HCT116 (cell line): ENCODE measurements around the gene HOXA1. TPM values are rescaled to one million over a fixed set of nuclear protein-coding genes. Genes with fewer than 3 reads are reported as not detected.

Source experiments
- ATAC-seq: fragments of 200-7000 bp; cut with Tn5 transposase; 2 replicates; pipeline ENCODE4 v1.9.1; 2020; ENCODE audit warnings: mild to moderate bottlenecking, moderate library complexity
- BruUV-seq: library from RNA; stranded (reverse); fragments of 400-500 nt; replicated peaks from 2 replicates; lab custom pipeline; 2021; lab: Mats Ljungman, UMichigan
- CTCF ChIA-PET: fragments of 300-600 bp; sonication (Branson Sonifier 250); formaldehyde crosslinking; loops from one replicate; lab custom pipeline; 2021; ENCODE audit warnings: antibody characterized with exemption; lab: Charles Lee
- POLR2A ChIA-PET: fragments of 300-600, 350-600 bp; sonication (Branson Sonifier 250); formaldehyde crosslinking; loops from one replicate; lab custom pipeline; 2021; ENCODE audit warnings: antibody characterized with exemption; lab: Charles Lee
- RAD21 ChIA-PET, 2 experiments: fragments of 300-600 bp; sonication (Branson Sonifier 250); formaldehyde crosslinking; loops; one replicate each; lab custom pipeline; 2023; ENCODE audit warnings: low total read pairs in 2 of 2; ENCODE audit not compliant: uncharacterized antibody in 2 of 2, unreplicated experiment in 2 of 2, low non-redundant PET in 1 of 2; lab: Charles Lee
- DNase-seq: peaks from one replicate; pipeline ENCODE4 v3.0.0-alpha.2; 2010; ENCODE audit warnings: low read depth, low spot score
- H2AFZ ChIP-seq: fragments of 200-600 bp; shearing (Covaris generic), sonication (generic); 2 replicates; pipeline ENCODE4 v1.6.1; 2017; ENCODE audit warnings: low read depth, mixed run types, mixed read lengths, antibody characterized with exemption, low read length; ENCODE audit not compliant: poor library complexity, severe bottlenecking
- H3K27ac ChIP-seq: 2 replicates; pipeline ENCODE4 v1.5.1; 2012; ENCODE audit warnings: low read depth, low read length
- H3K27me3 ChIP-seq: fragments of 200-600 bp; sonication (generic); 2 replicates; pipeline ENCODE4 v1.6.1; 2016; ENCODE audit warnings: mixed run types, low read length, mixed read lengths; ENCODE audit not compliant: insufficient read depth
- H3K36me3 ChIP-seq, 2 experiments: fragments of 200-500 bp in 1 of 2; fragments of 200-600 bp in 1 of 2; sonication (Bioruptor generic) in 1 of 2; sonication (generic) in 1 of 2; 2 replicates each; pipeline versions ENCODE4 v1.5.1 to v1.6.1; 2014 to 2016; ENCODE audit warnings: low read length in 2 of 2, inconsistent platforms in 1 of 2, mixed read lengths in 1 of 2, mixed run types in 1 of 2; ENCODE audit not compliant: insufficient read depth in 2 of 2, control insufficient read depth in 1 of 2
- H3K4me1 ChIP-seq, 2 experiments: fragments of 200-600 bp in 1 of 2; sonication (generic) in 1 of 2; 2 replicates each; pipeline versions ENCODE4 v1.5.1 to v1.6.1; 2012 to 2017; ENCODE audit warnings: low read length in 2 of 2, inconsistent platforms in 1 of 2, mild to moderate bottlenecking in 1 of 2, mixed read lengths in 1 of 2, mixed run types in 1 of 2, moderate library complexity in 1 of 2; ENCODE audit not compliant: insufficient read depth in 2 of 2, control insufficient read depth in 1 of 2
- H3K4me2 ChIP-seq: fragments of 200-600 bp; sonication (generic); 2 replicates; pipeline ENCODE4 v1.6.1; 2017; ENCODE audit warnings: mixed run types, low read length, mixed read lengths
- H3K4me3 ChIP-seq, 2 experiments: fragments of 200-600 bp in 1 of 2; sonication (generic) in 1 of 2; replicated peaks in 1 of 2; 2 replicates each; pipeline ENCODE4 v1.5.1; 2011 to 2016; ENCODE audit warnings: low read length in 2 of 2, control low read depth in 1 of 2, low read depth in 1 of 2, mild to moderate bottlenecking in 1 of 2, mixed read lengths in 1 of 2, mixed run types in 1 of 2
- H3K79me2 ChIP-seq: fragments of 200-600 bp; sonication (generic); 2 replicates; pipeline ENCODE4 v1.6.1; 2017; ENCODE audit warnings: mild to moderate bottlenecking, mixed run types, low read length, moderate library complexity, mixed read lengths; ENCODE audit not compliant: insufficient read depth
- H3K9ac ChIP-seq: fragments of 200-600 bp; sonication (generic); 2 replicates; pipeline ENCODE4 v1.6.1; 2016; ENCODE audit warnings: low read length, mixed read lengths
- H3K9me2 ChIP-seq: fragments of 200-600 bp; sonication (generic), shearing (Covaris generic); 2 replicates; pipeline ENCODE4 v1.6.1; 2017; ENCODE audit warnings: mixed run types, mild to moderate bottlenecking, moderate library complexity; ENCODE audit not compliant: insufficient read depth
- H3K9me3 ChIP-seq, 2 experiments: fragments of 200-500 bp in 1 of 2; fragments of 200-600 bp in 1 of 2; sonication (Bioruptor generic) in 1 of 2; sonication (generic) in 1 of 2; 2 replicates each; pipeline ENCODE4 v1.6.1; 2014 to 2017; ENCODE audit warnings: low read length in 2 of 2, mixed read lengths in 2 of 2, inconsistent platforms in 1 of 2, low read depth in 1 of 2, mild to moderate bottlenecking in 1 of 2, mixed run types in 1 of 2, moderate library complexity in 1 of 2; ENCODE audit not compliant: control insufficient read depth in 1 of 2, insufficient read depth in 1 of 2
- H4K20me1 ChIP-seq: fragments of 200-600 bp; sonication (generic), shearing (Covaris generic); 2 replicates; pipeline ENCODE4 v1.6.1; 2017; ENCODE audit warnings: mixed run types, mild to moderate bottlenecking, moderate library complexity; ENCODE audit not compliant: insufficient read depth
- ATF3 ChIP-seq: IDR thresholded peaks from 2 replicates; pipeline ENCODE4 v1.6.1; 2012
- CBX3 ChIP-seq: IDR thresholded peaks from 2 replicates; pipeline ENCODE4 v1.6.1; 2012; ENCODE audit warnings: low read depth
- EZH2 ChIP-seq: fragments of 200-600 bp; sonication (generic); IDR thresholded peaks from 2 replicates; pipeline ENCODE4 v1.6.1; 2017; ENCODE audit warnings: antibody characterized with exemption, mixed run types
- FOSL1 ChIP-seq: IDR thresholded peaks from 2 replicates; pipeline ENCODE4 v1.6.1; 2012; ENCODE audit warnings: low read depth
- JUND ChIP-seq: IDR thresholded peaks from 2 replicates; pipeline ENCODE4 v1.6.1; 2012
- POLR2A ChIP-seq: IDR thresholded peaks from 2 replicates; pipeline ENCODE4 v1.7.0; 2011; ENCODE audit warnings: borderline replicate concordance; ENCODE audit not compliant: insufficient read depth, insufficient read length; ENCODE audit errors: extremely low read depth
- RAD21 ChIP-seq: IDR thresholded peaks from 2 replicates; pipeline ENCODE4 v1.6.1; 2012; ENCODE audit warnings: low read depth, mild to moderate bottlenecking
- REST ChIP-seq: IDR thresholded peaks from 2 replicates; pipeline ENCODE4 v1.6.1; 2012; ENCODE audit warnings: low read depth
- SP1 ChIP-seq: IDR thresholded peaks from 2 replicates; pipeline ENCODE4 v1.6.1; 2012; ENCODE audit warnings: low read depth
- SRF ChIP-seq: IDR thresholded peaks from 2 replicates; pipeline ENCODE4 v1.6.1; 2012; ENCODE audit warnings: low read depth
- TCF7L2 ChIP-seq: IDR thresholded peaks from 2 replicates; pipeline ENCODE4 v1.7.0; 2011; ENCODE audit warnings: borderline replicate concordance, inconsistent platforms; ENCODE audit not compliant: insufficient read depth, insufficient read length; ENCODE audit errors: extremely low read depth
- ZFX ChIP-seq: fragments of 450-650 bp; IDR thresholded peaks from 2 replicates; pipeline ENCODE4 v1.6.1; 2017
- ZNF274 ChIP-seq: fragments of 200-500 bp; sonication (Bioruptor generic); IDR thresholded peaks from 2 replicates; pipeline ENCODE4 v1.6.1; 2014; ENCODE audit warnings: mild to moderate bottlenecking, low read depth, low read length, inconsistent platforms
- intact Hi-C: fragments of 100-400 bp; cut with micrococcal nuclease; formaldehyde crosslinking; loops from 2 replicates; pipeline ENCODE4 v1.10.0; 2022
- total RNA-seq: library from RNA; stranded (reverse); gene quantifications from one replicate; pipeline ENCODE4 v1.2.1, GENCODE V29; 2021; ENCODE audit not compliant: unreplicated experiment
- TF ChIP-seq, protein P1 (sequence below), 3 experiments: fragments of 200-600 bp in 1 of 3; sonication (generic) in 1 of 3; IDR thresholded peaks in 2 of 3; conservative IDR thresholded peaks in 1 of 3; 2 replicates each; pipeline ENCODE4 v1.5.1; 2012 to 2017; ENCODE audit warnings: low read depth in 2 of 3, low read length in 2 of 3, antibody characterized with exemption in 1 of 3, borderline replicate concordance in 1 of 3, control low read depth in 1 of 3, mild to moderate bottlenecking in 1 of 3, mixed read lengths in 1 of 3, mixed run types in 1 of 3, moderate library complexity in 1 of 3; ENCODE audit not compliant: insufficient read depth in 1 of 3

The HOXA1 gene
- total RNA-seq, 1 experiment from 2014 or later = 2.8 TPM

GRCh38 chr7:27107391-27108381 is 11.9 kb upstream of the HOXA1 start:
- intact Hi-C loops = no loop called here
- H3K9ac ChIP-seq = no peak overlapping the region

DNA sequence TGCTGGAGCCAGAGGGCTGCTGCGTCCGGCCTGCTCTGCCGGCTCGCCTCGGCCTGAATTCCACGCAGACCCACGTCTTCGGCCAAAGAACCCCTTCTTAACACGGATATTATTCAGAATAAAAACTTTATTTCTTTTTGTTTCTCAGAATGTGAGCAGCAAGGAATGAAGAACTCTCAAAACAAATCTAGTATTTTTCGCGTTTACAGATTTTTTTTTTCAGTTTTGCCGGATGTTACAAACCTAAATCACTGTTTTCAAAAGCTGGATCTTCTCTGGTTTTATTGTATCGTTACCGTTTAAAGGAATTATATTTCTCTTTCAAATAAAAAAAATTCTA is 11.1 kb upstream of the HOXA1 start:
- Histone ChIP-seq H2AFZ (no peak overlapping the region), H3K4me3 (no peak overlapping the region), H3K79me2 (0 out of 2 replicates have a peak, but pooled peaks cover 5% of the 10 kb centered on the region), H3K4me1 (peaks cover 14 to 15% of the 10 kb centered on the region in 2 experiments), H3K36me3 (no peaks in the 10 kb centered on the region), H3K27ac (no peak overlapping the region), H3K9me2 (no peaks in the 10 kb centered on the region), H3K9me3 (no peaks in the 10 kb centered on the region), H3K9ac (no peak overlapping the region), H3K27me3 (no peaks in the 10 kb centered on the region), H3K4me2 (no peak overlapping the region), H4K20me1 (no peaks in the 10 kb centered on the region)
- BruUV-seq = no TSS peak
- no peak for ATAC-seq
- no peak for DNase-seq
- CTCF ChIA-PET = no interaction called here
- intact Hi-C loops = no loop called here
- TF ChIP-seq JUND = no peak
- TF ChIP-seq FOSL1 = no peak
- no peak for TF ChIP-seq POLR2A
- no peak for TF ChIP-seq SP1
- TF ChIP-seq REST = no peak
- no peak for TF ChIP-seq ZNF274
- TF ChIP-seq, protein P1, sequence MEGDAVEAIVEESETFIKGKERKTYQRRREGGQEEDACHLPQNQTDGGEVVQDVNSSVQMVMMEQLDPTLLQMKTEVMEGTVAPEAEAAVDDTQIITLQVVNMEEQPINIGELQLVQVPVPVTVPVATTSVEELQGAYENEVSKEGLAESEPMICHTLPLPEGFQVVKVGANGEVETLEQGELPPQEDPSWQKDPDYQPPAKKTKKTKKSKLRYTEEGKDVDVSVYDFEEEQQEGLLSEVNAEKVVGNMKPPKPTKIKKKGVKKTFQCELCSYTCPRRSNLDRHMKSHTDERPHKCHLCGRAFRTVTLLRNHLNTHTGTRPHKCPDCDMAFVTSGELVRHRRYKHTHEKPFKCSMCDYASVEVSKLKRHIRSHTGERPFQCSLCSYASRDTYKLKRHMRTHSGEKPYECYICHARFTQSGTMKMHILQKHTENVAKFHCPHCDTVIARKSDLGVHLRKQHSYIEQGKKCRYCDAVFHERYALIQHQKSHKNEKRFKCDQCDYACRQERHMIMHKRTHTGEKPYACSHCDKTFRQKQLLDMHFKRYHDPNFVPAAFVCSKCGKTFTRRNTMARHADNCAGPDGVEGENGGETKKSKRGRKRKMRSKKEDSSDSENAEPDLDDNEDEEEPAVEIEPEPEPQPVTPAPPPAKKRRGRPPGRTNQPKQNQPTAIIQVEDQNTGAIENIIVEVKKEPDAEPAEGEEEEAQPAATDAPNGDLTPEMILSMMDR (IDR thresholded peaks at IDR 0.05 in 2 of 3, conservative IDR thresholded peaks at IDR 0.05 in 1 of 3; ENCODE audit: borderline replicate concordance in 1 of 3, insufficient read depth in 1 of 3, low read depth in 2 of 3, low read length in 2 of 3) = no peak
- no peak for TF ChIP-seq TCF7L2
- no peak for TF ChIP-seq SRF
- TF ChIP-seq CBX3 = no peak
- no peak for TF ChIP-seq ZFX
- POLR2A ChIA-PET = no interaction called here
- RAD21 ChIA-PET = no interaction called here

More at GRCh38 chr7:27107391-27108381, 11.9 kb upstream of the HOXA1 start:
- H3K4me2 ChIP-seq = no peak overlapping the region
- H3K27ac ChIP-seq = no peak overlapping the region
- no peaks in the 10 kb centered on the region for H3K9me2 ChIP-seq
- H3K9me3 ChIP-seq = no peaks in the 10 kb centered on the region
- no peak for DNase-seq
- H3K79me2 ChIP-seq = peaks cover 13% of the 10 kb centered on the region
- BruUV-seq = no TSS peak
- POLR2A ChIA-PET = no interaction called here
- H3K4me3 ChIP-seq = no peak overlapping the region
- H4K20me1 ChIP-seq = no peaks in the 10 kb centered on the region
- CTCF ChIA-PET = no interaction called here
- H3K4me1 ChIP-seq = peaks cover 22 to 23% of the 10 kb centered on the region in 2 experiments
- TF ChIP-seq JUND (no peak), ATF3 (no peak), SRF (no peak), RAD21 (no peak), CBX3 (no peak), EZH2 (no peak)
- TF ChIP-seq, all 23 proteins: peak for 0
- Histone ChIP-seq H3K27me3 (no peaks in the 10 kb centered on the region), H2AFZ (no peak overlapping the region), H3K36me3 (no peaks in the 10 kb centered on the region)
- RAD21 ChIA-PET = no interaction called here
- ATAC-seq = no peak
